Measurements from ENCODE around the gene RFC4. TPM values are rescaled to one million over a fixed set of nuclear protein-coding genes. Genes with fewer than 3 reads are reported as not detected.

Gene RFC4
- total and polyA plus RNA-seq, 2 of the 13 experiments (the other 11 are each of a cell fraction or from before 2014, with no cell fraction given), result 18.5 to 103 TPM

- peaks cover 3 to 21% of the 10 kb centered on the region in 2 experiments; a peak in 4 of 5 replicates for H3K27me3 ChIP-seq (ENCODE audit: control insufficient read depth in 1 of 2, insufficient read depth in 2 of 2, low read length in 2 of 2)
- no peak overlapping the region for H3K27ac ChIP-seq (ENCODE audit: extremely low read length, insufficient read depth, low read length)
- no peaks in the 10 kb centered on the region for H3K36me3 ChIP-seq (replicated peaks in 1 of 2; ENCODE audit: control insufficient read depth in 1 of 2, insufficient read depth in 2 of 2, low read length in 2 of 2)
- no peak for DNase-seq (ENCODE audit: low spot score)
- no peak overlapping the region for H3K4me2 ChIP-seq (ENCODE audit: low read depth, low read length)
- no TSS peak for BruUV-seq (replicated peaks)
- H3K4me1 ChIP-seq (ENCODE audit: insufficient read depth, low read length), result peaks cover 14% of the 10 kb centered on the region; the same call in 1 of the 2 replicates
- no peaks in the 10 kb centered on the region for H3K79me2 ChIP-seq (ENCODE audit: insufficient read depth, low read length)
- in situ Hi-C loops (cut with HindIII; ENCODE audit: extremely low pct_ligation_motif_present, low pct_unique_long_range_greater_than_20kb) (loop anchor here (25.0 kb wide), 2 partner anchors 552 to 827 kb away; no protein-coding TSS in a partner anchor), intact Hi-C loops (cut with micrococcal nuclease; ENCODE audit: unreplicated experiment) (no loop called here)
- FAIRE-seq, result no peak
- ChIA-PET CTCF (ENCODE audit: low intra/inter-chr PET ratio, low total read pairs) (no interaction called here), POLR2A (interaction anchor here (0.6 kb wide), 1 partner anchor 30 kb away, joined by 3 read pairs; the partner anchor contains the start of gene EIF4A2)
- 28% methylated on average over 4 of the region's 4 CpGs for WGBS (ENCODE audit: low lambda C conversion rate)
- no peak for ATAC-seq
- no peak overlapping the region for H3K4me3 ChIP-seq (replicated peaks in 1 of 3; ENCODE audit: insufficient read depth in 1 of 3, low read depth in 2 of 3, low read length in 3 of 3)
- no peak overlapping the region for H3K9ac ChIP-seq (ENCODE audit: insufficient read depth, low read depth, low read length)
- H4K20me1 ChIP-seq (ENCODE audit: insufficient read depth, low read length), result no peaks in the 10 kb centered on the region
- no peak overlapping the region for H2AFZ ChIP-seq (ENCODE audit: low read length)
- H3K9me3 ChIP-seq (ENCODE audit: low read length), result no peaks in the 10 kb centered on the region
- TF ChIP-seq CREB3 (CRISPR knock-in tag; IDR thresholded peaks at IDR 0.05) (no peak), ZKSCAN1 (IDR thresholded peaks at IDR 0.05; ENCODE audit: low read length) (no peak), SALL2 (CRISPR knock-in tag; IDR thresholded peaks at IDR 0.05) (no peak)
- TF ChIP-seq, protein P1, sequence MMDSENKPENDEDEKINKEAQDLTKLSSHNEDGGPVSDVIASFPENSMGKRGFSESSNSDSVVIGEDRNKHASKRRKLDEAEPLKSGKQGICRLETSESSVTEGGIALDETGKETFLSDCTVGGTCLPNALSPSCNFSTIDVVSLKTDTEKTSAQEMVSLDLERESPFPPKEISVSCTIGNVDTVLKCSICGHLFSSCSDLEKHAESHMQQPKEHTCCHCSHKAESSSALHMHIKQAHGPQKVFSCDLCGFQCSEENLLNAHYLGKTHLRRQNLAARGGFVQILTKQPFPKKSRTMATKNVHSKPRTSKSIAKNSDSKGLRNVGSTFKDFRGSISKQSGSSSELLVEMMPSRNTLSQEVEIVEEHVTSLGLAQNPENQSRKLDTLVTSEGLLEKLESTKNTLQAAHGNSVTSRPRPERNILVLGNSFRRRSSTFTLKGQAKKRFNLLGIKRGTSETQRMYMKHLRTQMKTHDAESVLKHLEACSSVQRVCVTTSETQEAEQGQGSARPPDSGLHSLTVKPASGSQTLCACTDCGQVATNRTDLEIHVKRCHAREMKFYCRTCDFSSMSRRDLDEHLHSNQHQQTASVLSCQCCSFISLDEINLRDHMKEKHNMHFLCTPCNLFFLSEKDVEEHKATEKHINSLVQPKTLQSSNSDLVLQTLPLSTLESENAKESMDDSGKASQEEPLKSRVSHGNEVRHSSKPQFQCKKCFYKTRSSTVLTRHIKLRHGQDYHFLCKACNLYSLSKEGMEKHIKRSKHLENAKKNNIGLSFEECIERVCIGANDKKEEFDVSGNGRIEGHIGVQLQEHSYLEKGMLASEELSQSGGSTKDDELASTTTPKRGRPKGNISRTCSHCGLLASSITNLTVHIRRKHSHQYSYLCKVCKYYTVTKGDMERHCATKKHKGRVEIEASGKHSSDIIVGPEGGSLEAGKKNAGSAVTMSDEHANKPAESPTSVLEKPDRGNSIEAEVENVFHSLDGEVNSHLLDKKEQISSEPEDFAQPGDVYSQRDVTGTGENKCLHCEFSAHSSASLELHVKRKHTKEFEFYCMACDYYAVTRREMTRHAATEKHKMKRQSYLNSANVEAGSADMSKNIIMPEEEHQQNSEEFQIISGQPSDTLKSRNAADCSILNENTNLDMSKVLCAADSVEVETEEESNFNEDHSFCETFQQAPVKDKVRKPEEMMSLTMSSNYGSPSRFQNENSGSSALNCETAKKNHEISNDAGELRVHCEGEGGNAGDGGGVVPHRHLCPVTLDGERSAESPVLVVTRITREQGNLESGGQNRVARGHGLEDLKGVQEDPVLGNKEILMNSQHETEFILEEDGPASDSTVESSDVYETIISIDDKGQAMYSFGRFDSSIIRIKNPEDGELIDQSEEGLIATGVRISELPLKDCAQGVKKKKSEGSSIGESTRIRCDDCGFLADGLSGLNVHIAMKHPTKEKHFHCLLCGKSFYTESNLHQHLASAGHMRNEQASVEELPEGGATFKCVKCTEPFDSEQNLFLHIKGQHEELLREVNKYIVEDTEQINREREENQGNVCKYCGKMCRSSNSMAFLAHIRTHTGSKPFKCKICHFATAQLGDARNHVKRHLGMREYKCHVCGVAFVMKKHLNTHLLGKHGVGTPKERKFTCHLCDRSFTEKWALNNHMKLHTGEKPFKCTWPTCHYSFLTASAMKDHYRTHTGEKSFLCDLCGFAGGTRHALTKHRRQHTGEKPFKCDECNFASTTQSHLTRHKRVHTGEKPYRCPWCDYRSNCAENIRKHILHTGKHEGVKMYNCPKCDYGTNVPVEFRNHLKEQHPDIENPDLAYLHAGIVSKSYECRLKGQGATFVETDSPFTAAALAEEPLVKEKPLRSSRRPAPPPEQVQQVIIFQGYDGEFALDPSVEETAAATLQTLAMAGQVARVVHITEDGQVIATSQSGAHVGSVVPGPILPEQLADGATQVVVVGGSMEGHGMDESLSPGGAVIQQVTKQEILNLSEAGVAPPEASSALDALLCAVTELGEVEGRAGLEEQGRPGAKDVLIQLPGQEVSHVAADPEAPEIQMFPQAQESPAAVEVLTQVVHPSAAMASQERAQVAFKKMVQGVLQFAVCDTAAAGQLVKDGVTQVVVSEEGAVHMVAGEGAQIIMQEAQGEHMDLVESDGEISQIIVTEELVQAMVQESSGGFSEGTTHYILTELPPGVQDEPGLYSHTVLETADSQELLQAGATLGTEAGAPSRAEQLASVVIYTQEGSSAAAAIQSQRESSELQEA (CRISPR knock-in tag; IDR thresholded peaks at IDR 0.05; ENCODE audit: not compliant biosample characterization), result no peak
- TF ChIP-seq, protein P2, sequence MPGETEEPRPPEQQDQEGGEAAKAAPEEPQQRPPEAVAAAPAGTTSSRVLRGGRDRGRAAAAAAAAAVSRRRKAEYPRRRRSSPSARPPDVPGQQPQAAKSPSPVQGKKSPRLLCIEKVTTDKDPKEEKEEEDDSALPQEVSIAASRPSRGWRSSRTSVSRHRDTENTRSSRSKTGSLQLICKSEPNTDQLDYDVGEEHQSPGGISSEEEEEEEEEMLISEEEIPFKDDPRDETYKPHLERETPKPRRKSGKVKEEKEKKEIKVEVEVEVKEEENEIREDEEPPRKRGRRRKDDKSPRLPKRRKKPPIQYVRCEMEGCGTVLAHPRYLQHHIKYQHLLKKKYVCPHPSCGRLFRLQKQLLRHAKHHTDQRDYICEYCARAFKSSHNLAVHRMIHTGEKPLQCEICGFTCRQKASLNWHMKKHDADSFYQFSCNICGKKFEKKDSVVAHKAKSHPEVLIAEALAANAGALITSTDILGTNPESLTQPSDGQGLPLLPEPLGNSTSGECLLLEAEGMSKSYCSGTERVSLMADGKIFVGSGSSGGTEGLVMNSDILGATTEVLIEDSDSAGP (CRISPR knock-in tag; IDR thresholded peaks at IDR 0.05; ENCODE audit: borderline replicate concordance), result no peak
- TF ChIP-seq, protein P3, sequence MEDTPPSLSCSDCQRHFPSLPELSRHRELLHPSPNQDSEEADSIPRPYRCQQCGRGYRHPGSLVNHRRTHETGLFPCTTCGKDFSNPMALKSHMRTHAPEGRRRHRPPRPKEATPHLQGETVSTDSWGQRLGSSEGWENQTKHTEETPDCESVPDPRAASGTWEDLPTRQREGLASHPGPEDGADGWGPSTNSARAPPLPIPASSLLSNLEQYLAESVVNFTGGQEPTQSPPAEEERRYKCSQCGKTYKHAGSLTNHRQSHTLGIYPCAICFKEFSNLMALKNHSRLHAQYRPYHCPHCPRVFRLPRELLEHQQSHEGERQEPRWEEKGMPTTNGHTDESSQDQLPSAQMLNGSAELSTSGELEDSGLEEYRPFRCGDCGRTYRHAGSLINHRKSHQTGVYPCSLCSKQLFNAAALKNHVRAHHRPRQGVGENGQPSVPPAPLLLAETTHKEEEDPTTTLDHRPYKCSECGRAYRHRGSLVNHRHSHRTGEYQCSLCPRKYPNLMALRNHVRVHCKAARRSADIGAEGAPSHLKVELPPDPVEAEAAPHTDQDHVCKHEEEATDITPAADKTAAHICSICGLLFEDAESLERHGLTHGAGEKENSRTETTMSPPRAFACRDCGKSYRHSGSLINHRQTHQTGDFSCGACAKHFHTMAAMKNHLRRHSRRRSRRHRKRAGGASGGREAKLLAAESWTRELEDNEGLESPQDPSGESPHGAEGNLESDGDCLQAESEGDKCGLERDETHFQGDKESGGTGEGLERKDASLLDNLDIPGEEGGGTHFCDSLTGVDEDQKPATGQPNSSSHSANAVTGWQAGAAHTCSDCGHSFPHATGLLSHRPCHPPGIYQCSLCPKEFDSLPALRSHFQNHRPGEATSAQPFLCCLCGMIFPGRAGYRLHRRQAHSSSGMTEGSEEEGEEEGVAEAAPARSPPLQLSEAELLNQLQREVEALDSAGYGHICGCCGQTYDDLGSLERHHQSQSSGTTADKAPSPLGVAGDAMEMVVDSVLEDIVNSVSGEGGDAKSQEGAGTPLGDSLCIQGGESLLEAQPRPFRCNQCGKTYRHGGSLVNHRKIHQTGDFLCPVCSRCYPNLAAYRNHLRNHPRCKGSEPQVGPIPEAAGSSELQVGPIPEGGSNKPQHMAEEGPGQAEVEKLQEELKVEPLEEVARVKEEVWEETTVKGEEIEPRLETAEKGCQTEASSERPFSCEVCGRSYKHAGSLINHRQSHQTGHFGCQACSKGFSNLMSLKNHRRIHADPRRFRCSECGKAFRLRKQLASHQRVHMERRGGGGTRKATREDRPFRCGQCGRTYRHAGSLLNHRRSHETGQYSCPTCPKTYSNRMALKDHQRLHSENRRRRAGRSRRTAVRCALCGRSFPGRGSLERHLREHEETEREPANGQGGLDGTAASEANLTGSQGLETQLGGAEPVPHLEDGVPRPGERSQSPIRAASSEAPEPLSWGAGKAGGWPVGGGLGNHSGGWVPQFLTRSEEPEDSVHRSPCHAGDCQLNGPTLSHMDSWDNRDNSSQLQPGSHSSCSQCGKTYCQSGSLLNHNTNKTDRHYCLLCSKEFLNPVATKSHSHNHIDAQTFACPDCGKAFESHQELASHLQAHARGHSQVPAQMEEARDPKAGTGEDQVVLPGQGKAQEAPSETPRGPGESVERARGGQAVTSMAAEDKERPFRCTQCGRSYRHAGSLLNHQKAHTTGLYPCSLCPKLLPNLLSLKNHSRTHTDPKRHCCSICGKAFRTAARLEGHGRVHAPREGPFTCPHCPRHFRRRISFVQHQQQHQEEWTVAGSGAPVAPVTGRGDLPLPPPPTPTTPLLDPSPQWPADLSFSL (CRISPR knock-in tag; IDR thresholded peaks at IDR 0.05), result no peak
These were observed 7.8 kb upstream of the RFC4 start for GRCh38 chr3:186814100-186814499.

Measured in HepG2 (cell line).